ENCODE results near the gene DNAJB8.

DNAJB8 gene

GRCh38 chr3:128482666-128483656 lies 16.3 kb upstream of the DNAJB8 start:
- DNase-seq: no peak

GRCh38 chr3:128482175-128482574 lies 15.5 kb upstream of the DNAJB8 start:
- DNase-seq: no peak

- DNase-seq: no peak
Observed at GRCh38 chr3:128481438-128481942, 14.8 kb upstream of the DNAJB8 start.

GRCh38 chr3:128480717-128481437 lies 14.2 kb upstream of the DNAJB8 start:
- DNase-seq: no peak

GRCh38 chr3:128480278-128480677 lies 13.6 kb upstream of the DNAJB8 start:
- no peak for DNase-seq

- no peak for DNase-seq
Observed at GRCh38 chr3:128479558-128480086, 12.9 kb upstream of the DNAJB8 start.

- no peak for DNase-seq
Observed at GRCh38 chr3:128478576-128479506, 12.2 kb upstream of the DNAJB8 start.

- no peak for DNase-seq
Observed at GRCh38 chr3:128476659-128477058, 10.0 kb upstream of the DNAJB8 start.

GRCh38 chr3:128475355-128475754 lies 8.7 kb upstream of the DNAJB8 start:
- DNase-seq: no peak

- DNase-seq: no peak
Observed at GRCh38 chr3:128473737-128474136, 7.0 kb upstream of the DNAJB8 start.

GRCh38 chr3:128473180-128473519 lies 6.5 kb upstream of the DNAJB8 start:
- no peak for DNase-seq

GRCh38 chr3:128472449-128473179 lies 5.9 kb upstream of the DNAJB8 start:
- no peak for DNase-seq

GRCh38 chr3:128471720-128472119 lies 5.0 kb upstream of the DNAJB8 start:
- no peak for DNase-seq

GRCh38 chr3:128471110-128471509 lies 4.4 kb upstream of the DNAJB8 start:
- no peak for DNase-seq

GRCh38 chr3:128470134-128470899 lies 3.6 kb upstream of the DNAJB8 start:
- DNase-seq: no peak

GRCh38 chr3:128469556-128469955 lies 2.9 kb upstream of the DNAJB8 start:
- DNase-seq: no peak

GRCh38 chr3:128468791-128469527 lies 2.3 kb upstream of the DNAJB8 start:
- DNase-seq: no peak

- DNase-seq: no peak
Observed at GRCh38 chr3:128468285-128468790, 1.6 kb upstream of the DNAJB8 start.

GRCh38 chr3:128464702-128465101 lies 2.0 kb downstream of the DNAJB8 start:
- no peak for DNase-seq

GRCh38 chr3:128464188-128464587 lies 2.5 kb downstream of the DNAJB8 start:
- no peak for DNase-seq

Measured in CD4-positive, alpha-beta T cell treated with Interleukin-6 for 4 hours (primary cell).